ENCODE data around the gene FAM174B.

GRCh38 chr15:92654662-92655061, 913 bp downstream of the FAM174B start:
- TF ChIP-seq CTCF (IDR thresholded peaks at IDR 0.05) (no peak), POLR2A (IDR thresholded peaks at IDR 0.05) (no peak)
